ENCODE results near the gene ULK3. TPM values are rescaled to one million over a fixed set of nuclear protein-coding genes. Genes with fewer than 3 reads are reported as not detected.

The ULK3 gene
- total and polyA plus RNA-seq, 12 donors: 21.3 to 56.3 (median 24.7) TPM

- DNase-seq (peak; percentile 51 to 65), ATAC-seq (peak in 6 of 8 donors; percentile 27 to 66 (median 52))
- Histone ChIP-seq H3K9me3 (no peaks in the 10 kb centered on the region), H3K27ac (peak overlapping the region in 7 of 10 donors; percentile 30 to 74 (median 68)), H3K36me3 (peaks cover 0 to 82% (median 52%) of the 10 kb centered on the region in 9 donors), H3K4me3 (no peak overlapping the region), H3K27me3 (no peaks in the 10 kb centered on the region), H3K4me1 (peaks cover 5 to 27% (median 16%) of the 10 kb centered on the region in 9 donors)
- TF ChIP-seq, protein P1, sequence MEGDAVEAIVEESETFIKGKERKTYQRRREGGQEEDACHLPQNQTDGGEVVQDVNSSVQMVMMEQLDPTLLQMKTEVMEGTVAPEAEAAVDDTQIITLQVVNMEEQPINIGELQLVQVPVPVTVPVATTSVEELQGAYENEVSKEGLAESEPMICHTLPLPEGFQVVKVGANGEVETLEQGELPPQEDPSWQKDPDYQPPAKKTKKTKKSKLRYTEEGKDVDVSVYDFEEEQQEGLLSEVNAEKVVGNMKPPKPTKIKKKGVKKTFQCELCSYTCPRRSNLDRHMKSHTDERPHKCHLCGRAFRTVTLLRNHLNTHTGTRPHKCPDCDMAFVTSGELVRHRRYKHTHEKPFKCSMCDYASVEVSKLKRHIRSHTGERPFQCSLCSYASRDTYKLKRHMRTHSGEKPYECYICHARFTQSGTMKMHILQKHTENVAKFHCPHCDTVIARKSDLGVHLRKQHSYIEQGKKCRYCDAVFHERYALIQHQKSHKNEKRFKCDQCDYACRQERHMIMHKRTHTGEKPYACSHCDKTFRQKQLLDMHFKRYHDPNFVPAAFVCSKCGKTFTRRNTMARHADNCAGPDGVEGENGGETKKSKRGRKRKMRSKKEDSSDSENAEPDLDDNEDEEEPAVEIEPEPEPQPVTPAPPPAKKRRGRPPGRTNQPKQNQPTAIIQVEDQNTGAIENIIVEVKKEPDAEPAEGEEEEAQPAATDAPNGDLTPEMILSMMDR (IDR thresholded peaks at IDR 0.05): no peak
- WGBS, 2 donors: 47 to 67% methylated on average over 3 of the region's 3 CpGs
- intact Hi-C loops (cut with DNase I): loop anchor here in 3 of 10 donors (10.0 kb wide), 2 partner anchors 47 to 63 kb away; partner anchors contain the start of genes MPI (in 2 of the 3) and CSK (in 1 of the 3)
Measured at GRCh38 chr15:74847432-74847831, 4.5 kb upstream of the ULK3 start.

- intact Hi-C loops (cut with DNase I): loop anchor here in 3 of 10 donors (2.0 to 10.0 kb wide), 3 partner anchors 23 to 61 kb away; partner anchors contain the start of genes MPI (in 2 of the 3) and CSK (in 1 of the 3)
- DNase-seq: no peak
- Histone ChIP-seq H3K27me3 (no peaks in the 10 kb centered on the region), H3K36me3 (peaks cover 0 to 70% (median 37%) of the 10 kb centered on the region in 9 donors), H3K9me3 (no peaks in the 10 kb centered on the region), H3K4me3 (no peak overlapping the region), H3K27ac (peak overlapping the region in 1 of 10 donors; percentile 89), H3K4me1 (peaks cover 5 to 38% (median 23%) of the 10 kb centered on the region in 9 donors)
- 84 to 88% methylated on average over 4 of the region's 4 CpGs for WGBS, 2 donors
- no peak for ATAC-seq
- TF ChIP-seq, protein P1 (IDR thresholded peaks at IDR 0.05): no peak
Measured at GRCh38 chr15:74845581-74845980, 2.6 kb upstream of the ULK3 start.

DNA sequence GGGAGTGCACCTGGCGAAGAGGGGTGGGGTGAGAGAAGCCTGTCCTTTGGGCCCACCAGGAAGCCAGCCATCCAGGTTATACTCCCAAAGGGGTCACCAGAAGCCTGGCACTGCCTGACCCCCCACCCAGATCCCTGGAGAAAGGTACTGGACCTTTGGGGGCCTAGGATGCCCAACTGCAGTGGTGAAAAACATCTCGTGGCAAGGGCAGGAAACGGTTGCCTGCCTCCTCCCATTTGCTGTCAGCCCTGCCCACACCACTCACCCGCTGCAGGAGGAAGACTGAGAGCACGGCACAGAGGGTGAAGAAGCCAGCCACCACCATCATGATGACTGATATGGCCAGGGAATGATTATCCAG is 2.2 kb upstream of the ULK3 start:
- TF ChIP-seq, protein P1 (IDR thresholded peaks at IDR 0.05): no peak
- H3K4me1 ChIP-seq: peaks cover 5 to 38% (median 23%) of the 10 kb centered on the region in 9 donors

DNA sequence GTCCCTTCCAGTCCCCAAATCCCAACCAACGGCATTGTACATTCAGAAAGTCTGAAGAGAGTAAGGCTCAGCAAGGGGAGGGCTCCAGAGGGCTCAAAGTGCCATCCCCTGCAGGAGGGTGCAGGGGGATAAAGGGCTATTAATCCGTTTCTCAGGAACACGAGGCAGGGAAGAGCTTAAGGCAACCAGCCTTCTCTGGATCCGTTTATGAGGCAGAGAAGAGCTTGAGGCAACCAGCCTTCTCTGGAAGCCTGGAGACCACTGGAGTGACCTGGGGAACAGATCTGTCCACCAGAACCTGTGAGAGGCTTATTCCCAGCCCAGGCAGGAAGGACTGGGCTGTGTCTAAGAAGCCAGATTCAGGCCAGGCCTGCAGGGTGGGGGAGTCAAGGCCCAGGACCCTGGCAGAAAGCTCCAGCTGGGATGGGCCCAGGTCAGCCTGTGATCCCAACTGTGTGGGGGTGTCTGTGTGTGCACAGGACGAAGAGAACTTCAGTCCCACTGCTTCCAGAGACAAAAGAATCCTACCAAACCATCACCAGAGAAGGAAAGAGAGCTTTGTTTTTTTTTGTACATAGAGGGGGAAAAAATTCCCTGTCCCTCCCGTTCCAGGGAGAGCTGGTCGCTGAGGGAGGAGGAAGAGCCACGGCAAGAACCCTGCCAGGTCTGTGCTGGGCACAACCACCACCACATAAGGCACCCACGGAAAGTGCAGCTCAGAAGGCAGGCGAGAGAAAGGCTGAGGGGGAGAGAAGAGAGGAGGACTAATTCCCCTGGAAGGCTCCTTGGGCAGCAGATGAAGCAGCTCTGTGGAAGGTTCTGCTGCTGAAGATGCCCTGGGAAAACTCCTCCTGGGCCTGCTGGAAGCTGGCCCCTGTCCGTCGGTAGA is 1.6 kb upstream of the ULK3 start:
- 82 to 86% methylated on average over 12 of the region's 12 CpGs for WGBS, 2 donors
- TF ChIP-seq, protein P1 (IDR thresholded peaks at IDR 0.05): no peak
- Histone ChIP-seq H3K9me3 (no peaks in the 10 kb centered on the region), H3K4me1 (peaks cover 5 to 38% (median 23%) of the 10 kb centered on the region in 9 donors), H3K27me3 (no peaks in the 10 kb centered on the region), H3K36me3 (peaks cover 0 to 70% (median 31%) of the 10 kb centered on the region in 9 donors), H3K4me3 (no peak overlapping the region), H3K27ac (peak overlapping the region in 5 of 10 donors; percentile 87 to 97 (median 89))
- ATAC-seq: no peak
- intact Hi-C loops (cut with DNase I): loop anchor here in 9 of 10 donors (2.0 to 10.0 kb wide), 7 partner anchors 24 to 93 kb away; partner anchors contain the start of genes CSK (in 4 of the 9), MPI (in 2 of the 9), COX5A (in 1 of the 9) and FAM219B (in 1 of the 9)
- DNase-seq: no peak

More for the DNA sequence above, 2.2 kb upstream of the ULK3 start:
- Histone ChIP-seq H3K9me3 (no peaks in the 10 kb centered on the region), H3K27me3 (no peaks in the 10 kb centered on the region), H3K27ac (peak overlapping the region in 1 of 10 donors; percentile 89), H3K36me3 (peaks cover 0 to 70% (median 36%) of the 10 kb centered on the region in 9 donors), H3K4me3 (no peak overlapping the region)
- intact Hi-C loops (cut with DNase I): loop anchor here in 3 of 10 donors (2.0 to 10.0 kb wide), 3 partner anchors 24 to 60 kb away; partner anchors contain the start of genes MPI (in 2 of the 3) and CSK (in 1 of the 3)
- ATAC-seq: no peak
- WGBS, 2 donors: 82% methylated on average over 5 of the region's 5 CpGs
- DNase-seq: no peak

Measured in heart right ventricle (tissue), 16 donors.